ENCODE results near the gene MAGEA3. TPM values are rescaled to one million over a fixed set of nuclear protein-coding genes. Genes with fewer than 3 reads are reported as not detected.
"Not testable (repeated sequence)": the region's sequence is repeated elsewhere in the genome, so short reads cannot be mapped to it uniquely, and the experiment has no call there.

The MAGEA3 gene
- total RNA-seq = not detected
- not detected for polyA plus RNA-seq

- intact Hi-C loops (cut with DNase I); H3K27ac ChIP-seq; H3K36me3 ChIP-seq; H3K4me1 ChIP-seq; DNase-seq; H3K9me3 ChIP-seq; H3K4me3 ChIP-seq; H3K27me3 ChIP-seq: not testable (repeated sequence)
- WGBS, 2 donors = 73 to 76% methylated on average over 4 to 6 of the region's 34 CpGs
Measured at GRCh38 chrX:152697952-152698931, at the start of gene MAGEA3. MAGEA3 (plus strand) TSS chrX:152698794; CDS start chrX:152700833, 2,039 bp downstream.

GRCh38 chrX:152652060-152652459, 46.5 kb upstream of the MAGEA3 start:
- no peak overlapping the region for H3K27ac ChIP-seq
- no peak for TF ChIP-seq EP300 (IDR thresholded peaks at IDR 0.05)
- TF ChIP-seq CTCF (IDR thresholded peaks at IDR 0.05) = no peak
- no peak for TF ChIP-seq POLR2A (IDR thresholded peaks at IDR 0.05)
- TF ChIP-seq POLR2AphosphoS5 (IDR thresholded peaks at IDR 0.05) = no peak
- 93 to 97% methylated on average over 6 of the region's 6 CpGs for WGBS, 2 donors
- no peaks in the 10 kb centered on the region for H3K27me3 ChIP-seq
- no peaks in the 10 kb centered on the region for H3K36me3 ChIP-seq
- no peak for DNase-seq
- H3K9me3 ChIP-seq = no peaks in the 10 kb centered on the region
- no peak overlapping the region for H3K4me3 ChIP-seq
- intact Hi-C loops (cut with DNase I) = no loop called here
- H3K4me1 ChIP-seq = no peaks in the 10 kb centered on the region

GRCh38 chrX:152652467-152652866, 46.1 kb upstream of the MAGEA3 start:
- intact Hi-C loops (cut with DNase I) = no loop called here
- TF ChIP-seq CTCF (IDR thresholded peaks at IDR 0.05) = no peak
- TF ChIP-seq EP300 (IDR thresholded peaks at IDR 0.05) = no peak
- no peak for TF ChIP-seq POLR2A (IDR thresholded peaks at IDR 0.05)
- TF ChIP-seq POLR2AphosphoS5 (IDR thresholded peaks at IDR 0.05) = no peak

GRCh38 chrX:152656087-152656486, 42.5 kb upstream of the MAGEA3 start:
- Histone ChIP-seq H3K9me3 (no peaks in the 10 kb centered on the region), H3K4me1 (no peaks in the 10 kb centered on the region), H3K36me3 (no peaks in the 10 kb centered on the region), H3K27me3 (no peaks in the 10 kb centered on the region), H3K4me3 (no peak overlapping the region), H3K27ac (no peak overlapping the region)
- TF ChIP-seq POLR2AphosphoS5 (IDR thresholded peaks at IDR 0.05) (no peak), CTCF (IDR thresholded peaks at IDR 0.05) (no peak), EP300 (IDR thresholded peaks at IDR 0.05) (no peak), POLR2A (IDR thresholded peaks at IDR 0.05) (no peak)
- intact Hi-C loops (cut with DNase I) = no loop called here
- WGBS, 2 donors = 64 to 71% methylated on average over 4 of the region's 4 CpGs
- DNase-seq = no peak

More at GRCh38 chrX:152652467-152652866, 46.1 kb upstream of the MAGEA3 start:
- Histone ChIP-seq H3K27me3 (no peaks in the 10 kb centered on the region), H3K27ac (no peak overlapping the region), H3K36me3 (no peaks in the 10 kb centered on the region), H3K4me1 (no peaks in the 10 kb centered on the region), H3K9me3 (no peaks in the 10 kb centered on the region), H3K4me3 (no peak overlapping the region)
- no peak for DNase-seq
- 92% methylated on average over 16 of the region's 16 CpGs for WGBS, 2 donors

- TF ChIP-seq POLR2A (IDR thresholded peaks at IDR 0.05) (no peak), CTCF (IDR thresholded peaks at IDR 0.05) (no peak)
- Histone ChIP-seq H3K27me3 (no peaks in the 10 kb centered on the region), H3K36me3 (no peaks in the 10 kb centered on the region), H3K9me3 (no peaks in the 10 kb centered on the region), H3K4me1 (no peaks in the 10 kb centered on the region), H3K27ac (no peak overlapping the region), H3K4me3 (no peak overlapping the region)
- DNase-seq = no peak
- intact Hi-C loops (cut with DNase I) = no loop called here
- 79 to 87% methylated on average over 7 of the region's 7 CpGs for WGBS, 2 donors
Measured at GRCh38 chrX:152656890-152657289, 41.7 kb upstream of the MAGEA3 start.
